VCaP (cell line): ENCODE results near the gene STON2.
"Not testable (repeated sequence)": the region's sequence is repeated elsewhere in the genome, so short reads cannot be mapped to it uniquely, and the experiment has no call there.

Experiments
- H3K27ac ChIP-seq: fragments of 450-650 bp; 2 replicates; pipeline ENCODE4 v1.5.1; 2017
- TF ChIP-seq, protein P1 (sequence below): fragments of 450-650 bp; conservative IDR thresholded peaks from 2 replicates; pipeline ENCODE4 v1.5.1; 2017; ENCODE audit warnings: mild to moderate bottlenecking, moderate library complexity

STON2 gene

DNA sequence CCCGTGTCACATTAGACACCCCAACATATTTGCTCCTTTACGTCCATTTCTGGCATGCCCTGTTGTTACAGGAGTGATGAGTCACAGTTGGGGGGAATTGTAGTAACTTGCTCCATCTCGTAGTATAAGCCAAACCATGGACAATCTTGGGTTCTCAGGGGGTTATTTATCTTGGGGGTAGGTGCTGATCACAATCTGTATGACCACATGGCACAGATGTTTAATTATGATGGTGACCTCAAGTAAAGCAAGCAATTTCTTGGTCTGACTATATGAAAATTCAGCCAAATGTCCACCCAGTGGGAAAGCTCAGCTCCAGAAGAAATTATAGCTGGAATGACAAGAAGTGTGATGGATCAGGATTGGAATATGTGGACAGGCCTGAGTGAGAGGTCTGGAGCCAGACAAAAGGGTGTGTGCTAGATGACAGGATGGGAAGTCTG is 32.1 kb upstream of the STON2 start:
- H3K27ac ChIP-seq = no peak overlapping the region
- TF ChIP-seq, protein P1, sequence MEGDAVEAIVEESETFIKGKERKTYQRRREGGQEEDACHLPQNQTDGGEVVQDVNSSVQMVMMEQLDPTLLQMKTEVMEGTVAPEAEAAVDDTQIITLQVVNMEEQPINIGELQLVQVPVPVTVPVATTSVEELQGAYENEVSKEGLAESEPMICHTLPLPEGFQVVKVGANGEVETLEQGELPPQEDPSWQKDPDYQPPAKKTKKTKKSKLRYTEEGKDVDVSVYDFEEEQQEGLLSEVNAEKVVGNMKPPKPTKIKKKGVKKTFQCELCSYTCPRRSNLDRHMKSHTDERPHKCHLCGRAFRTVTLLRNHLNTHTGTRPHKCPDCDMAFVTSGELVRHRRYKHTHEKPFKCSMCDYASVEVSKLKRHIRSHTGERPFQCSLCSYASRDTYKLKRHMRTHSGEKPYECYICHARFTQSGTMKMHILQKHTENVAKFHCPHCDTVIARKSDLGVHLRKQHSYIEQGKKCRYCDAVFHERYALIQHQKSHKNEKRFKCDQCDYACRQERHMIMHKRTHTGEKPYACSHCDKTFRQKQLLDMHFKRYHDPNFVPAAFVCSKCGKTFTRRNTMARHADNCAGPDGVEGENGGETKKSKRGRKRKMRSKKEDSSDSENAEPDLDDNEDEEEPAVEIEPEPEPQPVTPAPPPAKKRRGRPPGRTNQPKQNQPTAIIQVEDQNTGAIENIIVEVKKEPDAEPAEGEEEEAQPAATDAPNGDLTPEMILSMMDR = no peak

GRCh38 chr14:81430235-81430634 is 30.1 kb upstream of the STON2 start:
- TF ChIP-seq, protein P1 = no peak

DNA sequence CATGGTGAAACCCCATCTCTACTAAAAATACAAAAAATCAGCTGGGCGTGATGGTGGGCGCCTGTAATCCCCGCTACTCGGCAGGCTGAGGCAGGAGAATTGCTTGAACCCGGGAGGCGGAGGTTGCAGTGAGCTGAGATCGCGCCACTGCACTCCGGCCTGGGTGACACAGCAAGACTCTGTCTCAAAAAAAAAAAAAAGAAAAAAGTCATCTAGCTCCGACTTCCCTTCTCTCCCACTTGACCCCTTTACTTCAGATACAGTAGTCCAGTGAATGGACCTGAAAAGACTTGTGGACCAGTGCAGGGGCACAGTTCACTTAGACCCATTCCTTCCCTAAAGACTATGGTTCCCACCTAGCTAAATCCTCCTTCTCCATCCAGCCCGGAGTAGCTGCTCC is 29.6 kb upstream of the STON2 start:
- H3K27ac ChIP-seq = not testable (repeated sequence)

More at GRCh38 chr14:81430235-81430634, 30.1 kb upstream of the STON2 start:
- no peak overlapping the region for H3K27ac ChIP-seq

- TF ChIP-seq, protein P1 = no peak
- no peak overlapping the region for H3K27ac ChIP-seq
These were observed 28.9 kb upstream of the STON2 start for GRCh38 chr14:81429028-81429427.

GRCh38 chr14:81427348-81428058 is 27.4 kb upstream of the STON2 start:
- no peak overlapping the region for H3K27ac ChIP-seq
- TF ChIP-seq, protein P1 = no peak

DNA sequence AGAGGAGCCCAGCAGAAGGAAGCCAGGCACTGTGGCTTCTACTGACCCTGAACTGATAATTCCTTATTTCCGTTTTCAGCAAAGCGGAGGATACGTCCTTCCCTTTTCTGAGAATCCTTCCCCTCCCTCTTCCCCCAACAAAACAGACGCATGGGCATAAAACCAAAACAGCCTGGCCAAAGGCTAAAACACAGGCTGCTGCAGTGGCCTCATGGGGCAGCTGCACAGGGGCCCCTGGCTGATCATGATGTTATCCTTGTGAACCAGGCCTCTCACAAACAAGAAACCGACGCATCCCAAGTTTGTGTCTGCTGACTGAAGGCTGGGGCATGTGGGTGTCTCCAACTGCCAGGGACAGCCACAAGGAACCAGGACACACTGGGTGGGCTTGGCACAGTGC is 23.4 kb upstream of the STON2 start:
- TF ChIP-seq, protein P1 = no peak
- H3K27ac ChIP-seq = no peak overlapping the region

DNA sequence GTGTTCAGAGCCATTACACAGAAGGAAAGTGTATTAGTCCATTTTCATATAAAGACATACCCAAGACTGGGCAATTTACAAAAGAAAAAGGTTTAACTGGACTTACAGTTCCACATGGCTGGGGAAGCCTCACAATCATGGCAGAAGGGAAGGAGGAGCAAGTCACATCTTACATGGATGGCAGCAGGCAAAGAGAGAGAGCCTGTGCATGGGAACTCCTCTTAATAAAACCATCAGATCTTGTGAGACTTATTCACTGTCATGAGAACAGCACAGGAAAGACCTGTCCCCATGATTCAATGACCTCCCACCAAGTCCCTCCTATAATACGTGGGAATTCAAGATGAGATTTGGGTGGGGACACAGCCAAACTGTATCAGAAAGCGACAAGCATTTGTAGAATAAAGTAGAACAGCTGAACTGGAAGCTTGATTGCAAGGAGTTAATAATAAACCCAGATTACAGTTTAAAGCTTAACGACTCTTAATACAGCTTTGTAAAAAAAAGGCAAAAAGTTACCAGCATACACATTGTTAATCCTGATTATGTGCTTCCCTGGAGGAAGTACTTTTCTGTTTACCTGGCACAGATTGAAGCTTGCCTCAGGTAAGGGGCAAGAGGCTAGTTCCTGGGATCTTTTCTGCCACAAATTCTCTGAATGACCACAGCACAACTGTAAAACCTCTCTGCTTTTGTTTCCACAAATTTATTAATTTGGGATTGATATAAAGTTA is 18.1 kb upstream of the STON2 start:
- peak overlapping the region; percentile 57 for H3K27ac ChIP-seq
- TF ChIP-seq, protein P1 = no peak

GRCh38 chr14:81416981-81417380 is 16.9 kb upstream of the STON2 start:
- TF ChIP-seq, protein P1 = no peak
- H3K27ac ChIP-seq = no peak overlapping the region
